Left colon (tissue), 2 donors: ENCODE measurements around the gene COPE. TPM values are rescaled to one million over a fixed set of nuclear protein-coding genes. Genes with fewer than 3 reads are reported as not detected.

Experiments
- ATAC-seq: fragments of 200-7000 bp; cut with Tn5 transposase; one replicate; pipeline ENCODE4 v1.9.1; 2020; ENCODE audit warnings: mild to moderate bottlenecking, moderate library complexity
- DNase-seq, 2 donors: peaks; one replicate each; pipeline ENCODE4 v3.0.0-alpha.2; 2020
- intact Hi-C, 2 donors: fragments of 100-400 bp; cut with DNase I in 1 of 2; cut with micrococcal nuclease in 1 of 2; formaldehyde crosslinking; loops; one replicate each; pipeline versions ENCODE4 v1.11.2 to v1.14.0; 2022; cut with DNase I, micrococcal nuclease
- total RNA-seq, 2 donors: library from RNA; stranded (reverse); fragmentation: NEBNext Ultra II Directional; extraction: Animal tissue kit (Norgen Biotek cat#: 25700); gene quantifications; one replicate each; pipeline ENCODE4 v1.2.1, GENCODE V29; 2021
- donor health status: DM: no; HTN: no; CAD: no.
- donor health status: DM: yes; HTN: yes; CAD: no.

Gene COPE
- total RNA-seq, 2 donors from 2014 or later = 186 to 200 TPM

- no peak for ATAC-seq
- intact Hi-C loops = no loop called here
Observed at GRCh38 chr19:18878058-18878797, 41.0 kb downstream of the COPE start.

GRCh38 chr19:18876865-18877264 lies 42.3 kb downstream of the COPE start:
- no peak for DNase-seq
- intact Hi-C loops = no loop called here
- ATAC-seq = no peak

More at GRCh38 chr19:18878058-18878797, 41.0 kb downstream of the COPE start:
- no peak for DNase-seq

GRCh38 chr19:18875726-18876125 lies 43.5 kb downstream of the COPE start:
- intact Hi-C loops = no loop called here
- DNase-seq (no peak), ATAC-seq (no peak)

- ATAC-seq = no peak
- DNase-seq = no peak
- intact Hi-C loops = no loop called here
Observed at GRCh38 chr19:18871543-18871942, 47.6 kb downstream of the COPE start.

GRCh38 chr19:18870531-18871172 lies 48.5 kb downstream of the COPE start:
- intact Hi-C loops = no loop called here
- DNase-seq (no peak), ATAC-seq (no peak)

- ATAC-seq (no peak), DNase-seq (no peak)
- intact Hi-C loops = no loop called here
Observed at GRCh38 chr19:18869781-18870530, 49.2 kb downstream of the COPE start.

GRCh38 chr19:18869023-18869618 lies 50.1 kb downstream of the COPE start:
- intact Hi-C loops = no loop called here
- no peak for DNase-seq
- peak; percentile 22 for ATAC-seq

GRCh38 chr19:18868380-18869022 lies 50.7 kb downstream of the COPE start:
- ATAC-seq (peak; percentile 44), DNase-seq (no peak)
- intact Hi-C loops = no loop called here

GRCh38 chr19:18867751-18868150 lies 51.4 kb downstream of the COPE start:
- ATAC-seq (no peak), DNase-seq (no peak)
- intact Hi-C loops = no loop called here

GRCh38 chr19:18867199-18867598 lies 52.0 kb downstream of the COPE start:
- intact Hi-C loops = no loop called here
- no peak for DNase-seq
- no peak for ATAC-seq

- ATAC-seq (no peak), DNase-seq (no peak)
- intact Hi-C loops = no loop called here
Observed at GRCh38 chr19:18866800-18867123, 52.4 kb downstream of the COPE start.

- peak in 1 of 2 donors; percentile 68 for DNase-seq
- intact Hi-C loops = no loop called here
- ATAC-seq = peak; percentile 74
Observed at GRCh38 chr19:18865973-18866799, 53.0 kb downstream of the COPE start.

GRCh38 chr19:18865106-18865972 lies 53.8 kb downstream of the COPE start:
- ATAC-seq = peak; percentile 15
- DNase-seq = no peak
- intact Hi-C loops = no loop called here

- ATAC-seq (no peak), DNase-seq (no peak)
- intact Hi-C loops = no loop called here
Observed at GRCh38 chr19:18863843-18864362, 55.3 kb downstream of the COPE start.

- no peak for ATAC-seq
- intact Hi-C loops = no loop called here
- DNase-seq = no peak
Observed at GRCh38 chr19:18862976-18863842, 56.0 kb downstream of the COPE start.

- intact Hi-C loops = no loop called here
- no peak for ATAC-seq
- no peak for DNase-seq
Observed at GRCh38 chr19:18861917-18862316, 57.3 kb downstream of the COPE start.
